Measurements from ENCODE around the gene SSMEM1.
"Not testable (repeated sequence)": the region's sequence is repeated elsewhere in the genome, so short reads cannot be mapped to it uniquely, and the experiment has no call there.

The SSMEM1 gene

GRCh38 chr7:130249626-130250025 is 42.0 kb downstream of the SSMEM1 start:
- DNase-seq (ENCODE audit: low read depth), result not testable (repeated sequence)

DNA sequence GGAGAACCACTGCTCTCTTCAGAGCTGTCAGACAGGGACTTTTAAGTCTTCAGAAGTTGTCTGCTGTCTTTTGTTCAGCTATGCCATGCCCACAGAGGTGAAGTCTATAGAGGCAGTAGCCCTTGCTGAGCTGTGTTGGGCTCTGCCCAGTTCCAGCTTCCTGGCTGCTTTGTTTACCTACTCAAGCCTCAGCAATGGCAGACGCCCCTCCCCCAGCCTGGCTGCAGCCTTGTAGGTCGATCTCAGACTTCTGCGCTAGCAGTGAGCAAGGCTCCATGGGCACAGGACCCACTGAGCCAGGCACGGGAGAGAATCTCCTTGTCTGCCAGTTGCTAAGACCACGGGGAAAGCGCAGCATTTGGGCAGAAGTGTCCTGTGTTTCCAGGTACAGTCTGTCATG is 46.9 kb downstream of the SSMEM1 start:
- DNase-seq (ENCODE audit: low read depth), result no peak

DNA sequence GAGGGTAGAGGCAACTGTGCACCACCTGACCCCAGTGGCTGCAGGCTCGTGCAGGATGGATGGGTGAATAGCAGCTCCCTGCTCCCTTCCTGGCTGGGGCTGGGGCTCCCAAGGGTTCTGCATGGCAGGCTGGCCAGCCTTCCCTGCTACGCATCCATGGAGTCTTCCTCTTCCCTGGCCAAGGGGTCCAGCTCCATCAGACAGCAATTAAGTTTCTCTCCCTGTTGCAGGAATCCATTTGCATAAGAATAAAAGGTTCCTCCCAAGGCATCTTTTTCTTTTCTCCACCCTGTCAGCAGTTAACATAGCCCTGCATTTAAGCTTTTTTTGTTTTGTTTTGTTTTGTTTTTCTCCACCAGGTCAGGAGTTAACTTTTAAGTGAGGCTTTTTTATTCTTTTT is 49.0 kb downstream of the SSMEM1 start:
- no peak for DNase-seq (ENCODE audit: low read depth)

GRCh38 chr7:130258494-130259078 is 50.9 kb downstream of the SSMEM1 start:
- DNase-seq (ENCODE audit: low read depth), result no peak

- no peak for DNase-seq (ENCODE audit: low read depth)
Observed at GRCh38 chr7:130262448-130262847, 54.8 kb downstream of the SSMEM1 start.

DNA sequence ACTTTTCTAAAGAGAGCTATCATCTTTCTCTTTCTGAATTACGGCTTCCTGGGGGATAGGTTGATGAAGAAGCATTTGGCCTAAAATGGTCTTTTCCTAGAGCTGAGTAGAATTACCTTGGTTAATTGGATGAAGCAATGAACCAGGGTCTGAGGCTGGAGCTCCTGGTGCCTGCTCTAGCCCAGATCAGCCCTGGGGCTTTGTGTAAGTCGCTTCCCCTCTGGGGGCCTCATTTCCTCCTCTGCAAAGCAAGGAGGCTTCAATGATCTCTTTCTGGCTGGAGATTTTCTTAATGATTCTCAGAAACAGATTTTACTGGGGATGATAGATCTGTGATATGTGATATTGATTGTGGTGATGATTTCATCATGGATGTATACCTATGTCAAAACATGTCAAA is 55.5 kb downstream of the SSMEM1 start:
- no peak for DNase-seq (ENCODE audit: low read depth)
